Measurements from ENCODE around the gene ZNF76.
A peak's percentile ranks its signal among the peaks of the same experiment; 100 is the strongest.
"Not testable (repeated sequence)": the region's sequence is repeated elsewhere in the genome, so short reads cannot be mapped to it uniquely, and the experiment has no call there.

The ZNF76 gene

DNA sequence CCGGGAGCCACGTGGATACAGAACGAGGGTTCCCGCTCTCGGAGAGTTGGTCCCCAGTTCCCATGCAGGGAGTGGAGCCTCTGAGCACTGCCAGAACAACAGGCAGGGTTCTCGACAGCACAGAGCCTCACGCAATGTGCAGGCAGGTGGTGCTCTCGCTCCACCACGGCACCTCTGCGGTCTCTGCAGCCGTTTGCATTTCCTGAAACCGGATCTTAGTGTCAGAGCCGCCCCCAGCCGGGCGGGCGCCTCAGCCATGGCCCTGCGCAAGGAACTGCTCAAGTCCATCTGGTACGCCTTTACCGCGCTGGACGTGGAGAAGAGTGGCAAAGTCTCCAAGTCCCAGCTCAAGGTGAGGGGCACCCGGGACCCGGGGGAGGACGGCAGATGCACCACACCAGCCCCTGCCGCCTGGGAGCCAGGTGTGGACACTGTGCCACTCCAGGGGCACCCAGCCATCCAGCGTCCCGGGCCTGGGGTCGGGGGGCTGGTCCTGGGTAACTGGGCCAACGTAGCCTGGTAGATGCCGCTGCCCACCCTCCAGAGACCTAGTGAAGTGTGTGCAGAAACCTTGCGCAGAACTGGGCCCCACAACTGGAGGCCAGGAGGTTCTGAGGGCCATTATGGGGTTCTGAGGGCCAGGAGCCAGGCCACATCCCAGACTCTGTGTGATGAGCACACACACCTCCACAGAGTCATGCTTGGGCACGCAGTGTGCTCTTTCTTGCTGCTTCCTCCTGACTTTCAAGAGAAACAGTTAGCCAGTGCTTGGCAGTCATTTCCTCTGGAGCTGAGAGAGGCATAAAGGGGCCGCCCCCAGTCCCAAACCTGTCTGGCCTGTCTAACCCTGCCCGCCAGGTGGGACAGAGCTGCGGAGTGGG is 38.3 kb downstream of the ZNF76 start, which contains the start of gene DEF6:
Gene DEF6, plus strand, starts transcription at position 218 of the 881 bp plus-strand sequence. Its CDS starts 39 bp downstream, at position 257.
- no peaks in the 10 kb centered on the region for H3K9me3 Mint-ChIP-seq
- H3K27me3 Mint-ChIP-seq: no peaks in the 10 kb centered on the region
- H3K36me3 Mint-ChIP-seq: peaks cover 6% of the 10 kb centered on the region
- H3K4me3 Mint-ChIP-seq: peak within 1 kb of the TSS; percentile 87
- peak within 1 kb of the TSS; percentile 97 for H3K27ac Mint-ChIP-seq
- H3K4me1 Mint-ChIP-seq: peaks cover 52% of the 10 kb centered on the region

GRCh38 chr6:35298625-35299140 is 39.1 kb downstream of the ZNF76 start:
- peaks cover 5% of the 10 kb centered on the region for H3K36me3 Mint-ChIP-seq
- H3K4me1 Mint-ChIP-seq: peaks cover 60% of the 10 kb centered on the region
- peak overlapping the region; percentile 87 for H3K4me3 Mint-ChIP-seq
- peak overlapping the region; percentile 97 for H3K27ac Mint-ChIP-seq
- no peaks in the 10 kb centered on the region for H3K9me3 Mint-ChIP-seq
- H3K27me3 Mint-ChIP-seq: no peaks in the 10 kb centered on the region

DNA sequence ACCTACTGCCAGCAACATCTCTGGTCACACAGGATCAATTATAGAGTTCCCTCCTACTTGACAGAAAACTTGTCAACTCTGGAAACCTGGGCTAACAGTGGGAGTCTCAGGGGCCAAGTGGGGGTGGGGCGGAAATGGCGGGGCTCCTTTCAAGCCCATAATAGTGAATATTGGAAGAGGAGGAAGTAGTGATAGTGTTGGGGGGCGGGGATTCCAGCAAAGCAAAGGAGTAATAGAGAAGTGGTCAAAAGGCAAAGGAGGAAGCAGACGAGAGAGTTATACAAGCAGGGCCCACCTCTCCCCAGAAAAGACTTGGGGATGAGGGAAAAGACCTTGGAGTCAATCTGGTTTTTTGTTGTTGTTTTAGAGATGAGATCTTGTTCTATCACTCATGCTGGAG is 40.1 kb downstream of the ZNF76 start:
- no peaks in the 10 kb centered on the region for H3K27me3 Mint-ChIP-seq
- no peaks in the 10 kb centered on the region for H3K9me3 Mint-ChIP-seq
- peaks cover 8% of the 10 kb centered on the region for H3K36me3 Mint-ChIP-seq

GRCh38 chr6:35300848-35301247 is 41.3 kb downstream of the ZNF76 start:
- Mint-ChIP-seq H3K27me3 (no peaks in the 10 kb centered on the region), H3K4me3 (peak overlapping the region; percentile 87), H3K36me3 (peaks cover 8% of the 10 kb centered on the region), H3K27ac (peak overlapping the region; percentile 97), H3K9me3 (no peaks in the 10 kb centered on the region), H3K4me1 (peaks cover 63% of the 10 kb centered on the region)

More for the DNA sequence above, 40.1 kb downstream of the ZNF76 start:
- Mint-ChIP-seq H3K4me1 (peaks cover 63% of the 10 kb centered on the region), H3K27ac (peak overlapping the region; percentile 97), H3K4me3 (peak overlapping the region; percentile 87)

GRCh38 chr6:35302604-35303241 is 43.2 kb downstream of the ZNF76 start:
- peaks cover 73% of the 10 kb centered on the region for H3K4me1 Mint-ChIP-seq
- H3K4me3 Mint-ChIP-seq: peak overlapping the region; percentile 91
- no peaks in the 10 kb centered on the region for H3K9me3 Mint-ChIP-seq
- peak overlapping the region; percentile 97 for H3K27ac Mint-ChIP-seq
- peaks cover 11% of the 10 kb centered on the region for H3K36me3 Mint-ChIP-seq
- no peaks in the 10 kb centered on the region for H3K27me3 Mint-ChIP-seq

- Mint-ChIP-seq H3K9me3 (no peaks in the 10 kb centered on the region), H3K27ac (peak overlapping the region; percentile 97), H3K4me1 (peaks cover 79% of the 10 kb centered on the region), H3K4me3 (peak overlapping the region; percentile 91), H3K27me3 (no peaks in the 10 kb centered on the region), H3K36me3 (peaks cover 14% of the 10 kb centered on the region)
Measured at GRCh38 chr6:35304299-35304698, 44.8 kb downstream of the ZNF76 start.

GRCh38 chr6:35305117-35305516 is 45.6 kb downstream of the ZNF76 start:
- no peaks in the 10 kb centered on the region for H3K27me3 Mint-ChIP-seq
- H3K27ac Mint-ChIP-seq: no peak overlapping the region
- no peak overlapping the region for H3K4me3 Mint-ChIP-seq
- H3K36me3 Mint-ChIP-seq: peaks cover 16% of the 10 kb centered on the region
- peaks cover 79% of the 10 kb centered on the region for H3K4me1 Mint-ChIP-seq
- no peaks in the 10 kb centered on the region for H3K9me3 Mint-ChIP-seq

- H3K4me3 Mint-ChIP-seq, H3K9me3 Mint-ChIP-seq, H3K27me3 Mint-ChIP-seq: not testable (repeated sequence)
- H3K27ac Mint-ChIP-seq: peak overlapping the region; percentile 84
- H3K4me1 Mint-ChIP-seq: peaks cover 80% of the 10 kb centered on the region
- H3K36me3 Mint-ChIP-seq: peaks cover 16% of the 10 kb centered on the region
Measured at GRCh38 chr6:35307138-35307537, 47.6 kb downstream of the ZNF76 start.

GRCh38 chr6:35308543-35308942 is 49.0 kb downstream of the ZNF76 start:
- H3K9me3 Mint-ChIP-seq, H3K27me3 Mint-ChIP-seq: not testable (repeated sequence)
- H3K36me3 Mint-ChIP-seq: peaks cover 14% of the 10 kb centered on the region
- H3K4me3 Mint-ChIP-seq: peak overlapping the region; percentile 57
- peak overlapping the region; percentile 96 for H3K27ac Mint-ChIP-seq
- peaks cover 80% of the 10 kb centered on the region for H3K4me1 Mint-ChIP-seq

- H3K27me3 Mint-ChIP-seq: no peaks in the 10 kb centered on the region
- peak overlapping the region; percentile 96 for H3K27ac Mint-ChIP-seq
- peaks cover 12% of the 10 kb centered on the region for H3K36me3 Mint-ChIP-seq
- peak overlapping the region; percentile 80 for H3K4me3 Mint-ChIP-seq
- H3K4me1 Mint-ChIP-seq: peaks cover 83% of the 10 kb centered on the region
- no peaks in the 10 kb centered on the region for H3K9me3 Mint-ChIP-seq
Measured at GRCh38 chr6:35309611-35310264, 50.2 kb downstream of the ZNF76 start.

DNA sequence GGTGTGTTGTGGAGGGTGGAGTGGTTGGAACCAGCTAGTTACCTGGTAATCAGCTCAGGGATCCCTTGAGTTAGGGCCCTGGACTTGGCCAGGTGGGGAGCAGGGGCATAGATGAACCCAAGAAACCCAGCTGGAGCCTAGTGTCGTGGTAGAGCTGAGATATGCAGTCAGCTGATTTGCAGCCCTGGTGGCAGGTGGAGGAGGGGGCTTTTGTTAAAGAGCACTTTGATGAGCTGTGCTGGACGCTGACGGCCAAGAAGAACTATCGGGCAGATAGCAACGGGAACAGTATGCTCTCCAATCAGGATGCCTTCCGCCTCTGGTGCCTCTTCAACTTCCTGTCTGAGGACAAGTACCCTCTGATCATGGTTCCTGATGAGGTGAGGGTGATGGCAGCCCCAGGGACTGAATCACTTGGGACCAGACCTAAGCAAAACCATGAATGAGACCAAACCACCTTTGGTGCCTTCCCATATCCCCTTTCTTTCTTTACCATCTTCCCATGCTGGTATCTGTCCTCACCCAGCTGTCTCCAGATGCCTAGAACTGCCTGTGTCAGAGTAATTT is 50.8 kb downstream of the ZNF76 start:
- peaks cover 12% of the 10 kb centered on the region for H3K36me3 Mint-ChIP-seq
- H3K27me3 Mint-ChIP-seq: no peaks in the 10 kb centered on the region
- no peaks in the 10 kb centered on the region for H3K9me3 Mint-ChIP-seq
- H3K4me1 Mint-ChIP-seq: peaks cover 89% of the 10 kb centered on the region
- peak overlapping the region; percentile 80 for H3K4me3 Mint-ChIP-seq
- H3K27ac Mint-ChIP-seq: peak overlapping the region; percentile 96

DNA sequence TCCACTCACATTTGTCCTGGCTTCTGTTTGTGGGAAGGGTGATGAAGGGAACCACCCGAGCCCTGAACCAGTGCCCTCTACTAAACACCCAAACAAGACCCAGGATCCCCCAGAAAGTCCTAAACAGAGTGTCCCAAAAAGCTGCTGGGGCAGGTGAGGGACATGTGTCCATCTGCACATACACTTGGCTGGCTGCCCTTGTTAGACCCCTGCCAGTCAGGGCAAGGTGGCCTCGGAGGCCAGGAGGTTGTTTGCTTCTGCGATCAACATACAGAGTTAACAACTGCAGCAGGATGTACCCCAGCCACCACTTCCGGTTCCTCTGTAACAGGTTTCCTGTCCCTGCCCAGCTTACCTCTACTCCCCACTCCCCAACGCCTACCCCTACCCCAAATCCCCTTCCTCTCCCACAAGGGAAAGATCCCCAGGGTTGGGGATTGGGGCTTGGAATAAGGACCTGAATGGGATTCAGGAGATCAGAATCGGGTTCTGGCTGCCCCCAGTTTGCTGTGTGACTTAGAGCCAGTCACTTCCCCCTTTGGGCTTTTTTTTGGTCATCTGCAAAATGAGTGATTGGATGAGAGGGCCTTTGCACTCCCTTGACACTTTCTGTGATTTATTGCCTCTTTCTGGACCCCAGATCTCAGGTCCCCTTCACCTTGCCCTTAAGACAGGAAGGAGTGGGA is 52.0 kb downstream of the ZNF76 start:
- Mint-ChIP-seq H3K9me3 (no peaks in the 10 kb centered on the region), H3K27me3 (no peaks in the 10 kb centered on the region), H3K36me3 (peaks cover 11% of the 10 kb centered on the region), H3K4me1 (peaks cover 94% of the 10 kb centered on the region), H3K4me3 (peak overlapping the region; percentile 80), H3K27ac (peak overlapping the region; percentile 96)

DNA sequence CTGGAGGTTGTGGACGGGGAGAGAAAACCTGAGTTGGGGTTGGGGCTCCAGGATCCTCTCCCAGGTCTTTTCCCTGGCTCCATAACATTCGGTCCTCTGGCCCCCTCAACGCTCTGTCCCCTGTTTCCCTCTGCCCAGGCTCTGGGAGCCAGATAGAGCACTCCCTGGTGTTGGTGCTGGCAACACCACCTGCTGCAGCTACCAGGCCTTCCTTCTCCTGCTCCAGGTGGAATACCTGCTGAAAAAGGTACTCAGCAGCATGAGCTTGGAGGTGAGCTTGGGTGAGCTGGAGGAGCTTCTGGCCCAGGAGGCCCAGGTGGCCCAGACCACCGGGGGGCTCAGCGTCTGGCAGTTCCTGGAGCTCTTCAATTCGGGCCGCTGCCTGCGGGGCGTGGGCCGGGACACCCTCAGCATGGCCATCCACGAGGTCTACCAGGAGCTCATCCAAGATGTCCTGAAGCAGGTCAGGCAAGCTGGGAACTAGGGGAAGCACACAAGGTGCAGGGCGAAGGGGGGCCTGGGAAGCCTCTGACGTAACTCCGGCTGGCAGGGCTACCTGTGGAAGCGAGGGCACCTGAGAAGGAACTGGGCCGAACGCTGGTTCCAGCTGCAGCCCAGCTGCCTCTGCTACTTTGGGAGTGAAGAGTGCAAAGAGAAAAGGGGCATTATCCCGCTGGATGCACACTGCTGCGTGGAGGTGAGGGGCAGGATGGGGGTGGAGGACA is 52.7 kb downstream of the ZNF76 start:
- Mint-ChIP-seq H3K27me3 (no peaks in the 10 kb centered on the region), H3K27ac (peak overlapping the region; percentile 96), H3K4me1 (peaks cover 94% of the 10 kb centered on the region), H3K36me3 (peaks cover 12% of the 10 kb centered on the region), H3K9me3 (no peaks in the 10 kb centered on the region), H3K4me3 (peak overlapping the region; percentile 80)

DNA sequence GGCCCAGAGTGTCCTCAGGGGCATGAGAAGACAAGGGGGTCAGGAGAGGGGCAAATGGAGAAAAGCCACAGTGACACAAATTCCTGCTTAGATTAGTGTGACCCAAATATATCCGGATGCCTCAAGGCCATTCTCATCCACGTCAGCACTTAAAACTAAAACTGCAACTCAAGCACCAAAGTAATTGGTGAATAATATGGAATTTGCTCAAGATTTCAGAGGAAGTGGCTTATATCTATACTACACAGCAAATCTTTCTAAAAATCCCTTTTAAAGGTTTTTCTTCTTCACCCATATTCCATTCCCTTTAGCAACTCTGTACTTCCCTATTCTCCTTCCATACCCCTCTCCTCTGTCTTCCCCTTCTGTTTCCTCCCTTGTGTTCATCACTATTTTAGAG is 53.3 kb downstream of the ZNF76 start:
- peak overlapping the region; percentile 96 for H3K27ac Mint-ChIP-seq
- no peaks in the 10 kb centered on the region for H3K9me3 Mint-ChIP-seq

More for the DNA sequence above, 53.3 kb downstream of the ZNF76 start:
- Mint-ChIP-seq H3K36me3 (peaks cover 15% of the 10 kb centered on the region), H3K27me3 (no peaks in the 10 kb centered on the region), H3K4me1 (peaks cover 94% of the 10 kb centered on the region), H3K4me3 (peak overlapping the region; percentile 80)

Measured in activated naive CD4-positive, alpha-beta T cell treated with anti-CD3 and anti-CD28 coated beads, Interleukin-2, amount 50 U/mL, for 24 hours (primary cell).